Renal pelvis (tissue), 4 donors: Measurements from ENCODE around the gene LRRC8D. TPM values are rescaled to one million over a fixed set of nuclear protein-coding genes. Genes with fewer than 3 reads are reported as not detected.

ENCODE experiments used
- DNase-seq: peaks from one replicate; pipeline ENCODE4 v3.0.0-alpha.2; 2013
- polyA plus RNA-seq, 3 donors: library from polyadenylated mRNA; unstranded; fragments of 120-200 nt; gene quantifications; one replicate each; pipeline ENCODE4 v1.2.1, GENCODE V29; 2013; ENCODE audit not compliant: insufficient read length in 3 of 3

Gene LRRC8D
- polyA plus RNA-seq, 3 donors: 33.8 to 41.8 (median 34.1) TPM

DNA sequence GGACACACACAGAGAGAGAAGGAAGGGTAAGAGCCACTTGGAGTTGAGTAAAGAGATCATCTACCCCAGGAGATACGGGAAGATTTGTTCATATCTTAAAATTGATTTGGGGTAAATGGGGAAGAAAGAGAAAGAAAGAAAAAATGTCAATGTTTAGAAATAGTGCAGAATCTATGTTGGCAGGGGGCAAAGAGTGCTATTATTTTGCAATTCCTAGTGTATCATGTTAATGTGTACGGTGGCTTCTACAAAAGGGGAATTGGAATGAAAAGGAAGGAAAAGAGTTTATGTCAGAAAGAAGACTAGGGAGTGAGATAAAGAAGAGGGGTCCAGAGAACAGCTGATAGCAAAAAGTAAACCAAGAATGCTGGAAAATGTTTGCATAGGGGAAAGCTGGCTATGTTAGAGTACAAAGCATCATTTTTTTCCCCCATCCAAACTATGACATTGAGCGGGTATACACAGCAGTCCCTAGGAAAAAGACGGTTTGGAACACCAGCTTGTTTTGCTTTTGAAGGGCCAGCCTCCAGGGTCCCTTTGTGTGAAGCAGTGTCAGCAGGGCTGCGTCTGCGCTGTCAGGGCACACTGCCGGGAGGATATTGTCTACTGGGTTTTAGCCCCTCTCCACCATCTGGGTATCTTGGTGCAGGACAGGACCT lies 10.8 kb downstream of the LRRC8D start:
- DNase-seq: no peak

GRCh38 chr1:89832496-89833127 lies 11.8 kb downstream of the LRRC8D start:
- DNase-seq: no peak

DNA sequence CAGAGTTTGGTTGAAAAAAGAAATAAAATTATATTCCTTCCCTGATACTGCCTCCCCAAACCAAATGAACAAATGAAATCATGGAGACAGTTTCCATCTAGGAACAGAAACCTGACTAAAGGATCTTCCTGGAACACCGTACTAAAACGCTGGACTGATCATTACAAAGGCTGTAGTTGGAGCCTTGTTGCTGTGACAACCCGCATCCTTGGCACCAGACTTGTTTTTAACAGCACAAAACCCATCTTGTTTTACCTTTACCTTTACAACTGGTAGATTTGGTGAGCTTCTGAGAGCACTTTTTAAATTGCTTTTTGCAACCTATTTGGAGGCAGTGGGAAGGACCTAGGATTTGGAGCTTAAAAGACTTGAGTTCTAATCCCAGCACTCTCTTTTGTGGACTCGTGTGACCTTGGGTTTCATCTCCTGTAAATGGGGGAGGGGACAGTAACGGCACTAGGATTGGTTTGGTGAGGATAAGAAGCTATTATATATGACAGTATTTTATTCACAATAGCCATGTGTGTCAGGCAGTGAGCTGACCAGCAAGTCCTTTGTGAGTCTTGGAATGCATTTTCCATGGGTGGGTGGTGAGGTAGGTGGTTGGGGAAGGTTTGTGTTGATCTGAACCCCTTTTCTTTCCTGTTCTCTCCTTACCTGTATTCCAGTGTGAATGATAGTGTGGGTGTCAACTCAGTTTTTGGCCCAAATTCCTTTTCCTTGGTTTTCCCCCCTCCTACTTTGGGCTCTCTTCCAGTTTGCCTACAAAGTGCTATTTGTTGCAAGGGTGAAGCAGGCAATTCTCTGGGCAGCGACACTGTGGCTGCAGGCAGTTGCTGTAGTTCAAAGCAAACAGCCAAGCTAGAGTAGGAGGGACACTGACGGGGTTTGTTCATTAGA lies 12.6 kb downstream of the LRRC8D start:
- no peak for DNase-seq

DNA sequence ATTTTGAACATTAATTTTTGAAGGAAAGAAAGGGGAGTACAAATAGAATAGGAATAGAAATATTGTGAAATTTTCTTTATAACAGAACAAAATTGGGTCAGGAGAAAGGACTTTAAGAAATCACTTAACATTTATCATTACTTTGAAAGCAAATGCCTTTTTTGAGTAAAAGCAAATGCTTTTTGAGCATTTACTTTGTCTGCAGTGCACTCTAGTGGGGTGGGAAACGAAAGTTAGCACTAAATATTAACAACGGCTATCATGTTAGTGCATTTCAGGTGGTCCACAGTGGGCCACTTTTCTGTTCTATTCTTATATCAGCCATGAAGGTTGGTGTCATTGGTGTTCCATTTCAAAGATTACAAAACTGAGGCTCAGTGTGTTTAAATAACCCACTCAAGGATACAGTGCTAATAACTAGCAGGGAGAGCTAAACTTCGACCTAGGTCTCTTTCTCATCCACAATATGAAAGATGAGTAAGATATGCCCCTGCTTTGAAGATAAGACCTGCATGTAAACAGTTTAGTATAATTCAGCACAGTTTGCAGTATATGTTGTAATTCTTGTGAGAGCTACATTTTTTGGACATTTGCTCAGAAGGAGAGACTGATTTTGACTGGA lies 13.4 kb downstream of the LRRC8D start:
- no peak for DNase-seq

GRCh38 chr1:89836252-89837035 lies 15.6 kb downstream of the LRRC8D start:
- no peak for DNase-seq

DNA sequence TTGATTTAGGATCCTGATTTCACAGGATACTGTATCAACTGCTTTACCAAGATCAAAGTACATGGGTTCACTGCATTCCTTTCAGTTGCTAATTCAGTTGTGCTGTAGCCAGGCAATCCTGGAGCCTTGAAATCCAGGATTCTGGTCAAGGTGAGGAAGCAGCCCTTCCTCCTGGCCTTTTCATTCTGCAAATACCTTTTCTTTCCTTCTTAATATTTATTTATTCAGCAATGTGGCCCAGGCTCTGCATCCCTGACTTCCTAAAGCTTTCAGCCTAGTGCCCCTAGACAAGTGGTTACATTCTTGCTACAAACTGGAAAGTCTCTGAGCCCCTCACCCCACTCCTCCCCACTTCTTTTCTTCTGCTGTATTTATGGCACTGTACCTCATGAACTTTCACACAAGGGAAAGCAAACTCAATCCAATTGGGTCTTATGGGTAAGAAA lies 16.2 kb downstream of the LRRC8D start:
- peak; percentile 76 for DNase-seq

- no peak for DNase-seq
These were observed 16.7 kb downstream of the LRRC8D start for GRCh38 chr1:89837510-89837909.

DNA sequence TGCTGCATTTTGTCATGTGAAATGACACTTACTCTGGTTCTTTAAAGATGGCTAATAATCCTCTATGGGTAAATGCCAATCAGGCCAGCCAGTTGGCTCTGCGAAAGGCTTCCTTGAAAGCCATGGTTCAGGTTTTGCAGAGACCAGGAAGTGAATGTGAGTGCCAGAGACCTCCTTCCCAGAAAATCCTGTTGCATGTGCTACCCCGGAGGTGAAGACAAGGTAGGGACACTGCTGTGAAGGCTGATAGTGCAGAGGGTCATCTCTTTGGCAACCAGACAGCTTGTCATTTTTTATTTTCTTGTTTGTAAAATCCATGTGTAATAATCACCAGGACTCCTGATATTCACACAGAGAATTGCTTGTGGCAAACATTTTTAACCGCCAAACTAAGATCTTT lies 18.7 kb downstream of the LRRC8D start:
- no peak for DNase-seq

DNA sequence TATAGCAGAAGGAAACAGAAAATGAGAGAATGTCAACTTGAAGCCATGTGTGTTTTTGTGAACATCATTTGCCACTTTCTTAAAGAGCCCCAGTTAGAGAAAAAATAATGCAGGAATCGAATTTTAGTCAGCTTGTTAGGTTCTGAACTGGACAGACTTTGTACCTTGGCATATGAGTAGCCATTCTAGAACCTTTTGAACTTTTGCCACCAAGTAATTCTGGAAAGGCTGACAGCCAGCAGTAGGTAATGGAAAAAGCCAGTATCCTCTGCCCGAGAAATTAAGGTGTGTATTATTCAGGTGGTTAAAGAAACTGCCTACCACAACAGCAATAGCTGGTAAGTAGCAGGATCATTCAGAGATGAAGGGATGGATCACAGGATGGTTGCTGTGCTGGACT lies 20.7 kb downstream of the LRRC8D start:
- DNase-seq: no peak

DNA sequence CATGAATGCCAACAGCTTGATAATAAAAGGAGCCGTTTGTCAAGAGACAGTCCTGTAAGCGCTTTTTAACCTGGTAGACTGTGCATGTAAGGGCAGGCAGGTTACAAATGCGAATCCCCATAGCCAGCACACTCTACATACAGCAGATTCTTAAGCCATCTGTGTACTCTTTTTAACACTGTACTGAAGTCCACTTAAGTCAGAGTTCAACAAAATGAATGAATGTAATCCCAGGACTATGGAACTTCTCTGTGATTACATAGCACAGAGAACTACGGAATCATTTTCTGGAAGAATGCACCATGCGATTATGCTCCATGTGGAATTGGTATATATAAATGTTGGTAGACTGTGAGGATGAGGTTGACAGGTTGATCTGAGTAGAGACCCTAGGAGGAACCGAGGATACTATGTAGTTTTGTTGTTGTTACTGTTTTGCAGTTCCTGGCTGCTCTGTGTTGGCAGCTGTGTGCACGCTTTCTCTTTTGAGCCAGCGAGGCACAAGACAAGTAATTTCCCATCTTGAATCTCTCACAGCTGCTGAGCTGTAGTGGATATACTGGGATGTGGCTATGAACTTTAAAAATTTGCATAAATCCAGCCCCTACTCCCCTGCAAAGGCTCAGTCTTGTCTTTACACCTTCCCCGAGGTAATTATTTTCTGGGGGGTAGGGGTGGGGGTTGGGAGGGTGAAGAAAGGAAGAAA lies 21.9 kb downstream of the LRRC8D start:
- DNase-seq: no peak

DNA sequence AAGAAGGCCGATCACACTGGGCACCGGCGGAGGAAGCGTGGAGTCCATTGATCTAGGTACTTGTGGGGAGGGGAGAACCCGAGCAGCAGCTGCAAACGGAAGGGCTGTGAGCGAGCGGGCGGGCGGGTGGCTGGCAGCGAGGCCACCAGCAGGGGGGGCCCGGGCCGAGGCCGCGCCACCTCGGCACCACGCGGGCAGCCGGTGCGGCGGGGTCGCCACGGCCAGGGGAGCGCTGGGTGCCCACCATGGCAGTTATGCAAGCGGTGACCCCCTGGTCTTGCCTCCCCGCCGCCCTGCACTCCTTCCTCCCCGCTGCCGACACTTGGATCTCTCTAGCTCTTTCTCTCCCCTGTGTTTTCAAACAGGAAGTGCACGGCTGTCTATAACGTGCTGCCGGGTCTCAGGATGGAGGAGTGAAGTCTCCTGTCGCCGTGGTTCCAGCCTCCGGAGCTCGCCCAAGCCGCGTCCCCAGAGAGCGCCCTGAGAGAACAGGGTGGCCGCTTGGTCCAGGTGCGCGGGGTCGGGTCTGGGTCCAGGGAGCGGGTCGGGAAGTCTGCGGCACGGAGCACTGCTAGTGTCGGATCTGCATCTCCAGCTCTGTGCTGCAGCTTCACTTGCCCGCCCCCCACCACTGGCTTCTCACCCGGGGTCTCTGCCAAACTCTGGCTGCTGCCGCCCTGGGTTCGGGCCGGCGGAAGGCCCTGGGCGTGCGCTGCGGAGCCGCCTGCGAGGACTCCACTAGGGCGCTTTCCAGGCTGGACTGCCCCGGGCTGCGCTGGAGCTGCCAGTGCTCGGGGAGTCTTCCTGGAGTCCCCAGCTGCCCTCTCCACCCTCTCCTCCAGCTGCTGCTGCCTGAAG lies 22.7 kb downstream of the LRRC8D start:
- DNase-seq: peak; percentile 54

DNA sequence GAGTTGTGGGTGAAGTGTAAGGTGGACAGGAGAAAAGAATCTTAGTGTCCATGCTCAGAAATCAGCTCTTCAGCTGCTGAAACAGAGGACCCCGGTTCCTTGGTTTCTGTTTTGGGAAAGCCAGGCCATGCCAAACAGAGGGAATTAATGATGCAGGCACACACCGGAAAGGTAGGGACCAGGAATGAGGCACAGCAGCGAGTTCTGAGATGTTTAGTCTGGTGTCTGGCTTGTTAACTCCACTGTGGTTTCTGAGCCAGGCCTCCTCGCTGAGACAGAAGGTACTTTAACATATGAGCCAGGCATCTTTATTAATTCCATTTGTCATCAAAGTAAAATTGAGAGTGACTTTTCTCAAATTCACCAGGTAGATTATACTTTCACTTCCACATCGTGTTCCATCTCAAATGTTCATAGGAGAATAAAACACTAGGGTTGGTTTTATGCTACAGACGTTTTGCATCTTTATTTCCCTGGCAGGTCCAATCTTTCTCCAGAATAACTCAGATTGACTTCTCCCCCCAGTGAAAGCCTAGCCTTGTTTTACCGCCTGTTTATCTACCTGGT lies 23.5 kb downstream of the LRRC8D start:
- DNase-seq: no peak

- DNase-seq: no peak
These were observed 24.0 kb downstream of the LRRC8D start for GRCh38 chr1:89844860-89845259.

DNA sequence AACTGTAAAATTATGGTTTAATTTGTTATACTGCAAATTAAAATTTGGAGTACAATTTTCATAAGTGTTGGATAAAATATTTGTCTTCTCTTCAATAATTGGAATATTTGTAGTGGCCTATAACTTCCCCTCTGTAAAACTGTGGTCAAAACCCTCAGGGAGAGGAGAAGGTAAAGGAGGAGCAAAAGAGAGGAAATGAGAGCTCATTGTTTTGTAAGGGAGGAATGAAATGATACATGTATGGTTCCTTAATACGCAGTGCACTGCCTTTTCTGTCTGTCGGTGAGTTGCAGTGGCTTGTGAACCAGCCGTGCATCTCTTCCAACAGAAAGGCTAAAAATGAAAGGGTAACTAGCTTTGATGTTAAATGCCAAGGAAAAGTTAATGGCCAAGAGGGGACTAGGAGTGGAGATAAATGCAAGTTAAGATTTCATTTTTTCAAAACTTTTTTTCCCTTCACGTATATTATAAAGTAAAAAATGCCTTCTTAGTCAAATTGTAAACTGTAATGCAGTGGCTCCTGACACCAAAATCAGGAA lies 26.4 kb downstream of the LRRC8D start:
- DNase-seq: no peak

DNA sequence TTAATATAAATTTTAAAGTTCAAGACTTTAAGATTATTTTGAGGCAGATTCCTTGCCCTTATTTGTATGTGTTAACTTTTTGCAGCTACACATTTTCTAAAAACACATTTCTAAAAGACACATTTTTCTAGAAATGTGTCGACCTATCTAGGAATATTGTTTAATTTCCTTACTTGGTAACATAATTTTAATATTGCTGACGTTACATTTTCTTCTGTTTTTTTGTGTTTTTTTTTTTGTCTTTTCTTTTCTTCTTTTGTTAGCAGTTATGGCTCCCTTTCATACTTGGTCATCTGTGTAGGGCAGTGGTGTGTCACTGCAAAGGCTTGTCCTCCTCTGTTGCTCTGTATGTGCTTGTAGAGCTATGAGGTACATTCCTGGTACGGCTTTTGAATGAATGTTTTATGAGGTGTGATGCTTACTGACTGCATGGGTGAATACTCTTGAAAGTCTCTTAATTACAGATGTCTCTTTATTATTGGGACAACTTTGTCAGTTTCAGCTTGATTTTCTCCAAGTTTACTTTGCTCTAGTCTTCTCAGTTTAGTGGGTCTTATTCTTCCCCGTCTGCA lies 30.1 kb downstream of the LRRC8D start:
- peak; percentile 73 for DNase-seq

GRCh38 chr1:89854140-89854539 lies 33.3 kb downstream of the LRRC8D start:
- no peak for DNase-seq

DNA sequence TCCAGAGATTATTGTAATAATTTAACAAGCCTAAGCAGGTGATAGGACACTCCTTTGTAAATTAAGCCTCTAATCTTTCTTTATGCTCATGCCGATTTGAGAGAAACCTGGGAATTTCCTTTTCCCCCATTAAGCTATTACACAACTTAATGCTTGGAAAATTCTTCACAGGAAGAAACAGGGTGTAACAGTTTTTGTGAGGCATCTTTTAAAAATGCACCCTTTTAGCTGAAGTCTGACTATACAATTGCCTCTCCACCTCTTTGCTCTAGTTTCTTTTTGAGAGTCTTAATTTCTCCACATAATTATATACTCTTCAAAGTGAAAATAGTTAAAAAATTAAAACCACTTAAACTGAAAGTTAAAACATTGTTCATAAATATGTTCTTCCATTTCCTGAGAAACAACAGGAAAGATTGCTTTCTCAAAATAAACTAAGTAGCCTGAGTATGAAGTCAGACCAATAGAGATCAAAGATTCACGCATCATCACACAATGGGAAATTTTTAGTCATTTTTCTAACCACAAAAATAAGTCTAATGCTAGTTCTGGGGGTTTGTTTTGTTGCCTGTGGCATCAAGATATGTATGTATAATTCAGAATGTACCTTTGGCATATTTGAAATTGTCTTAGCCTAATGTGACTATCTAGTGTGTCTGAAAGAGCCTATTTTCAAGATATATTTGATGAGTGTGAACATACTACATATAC lies 34.7 kb downstream of the LRRC8D start:
- DNase-seq: no peak

DNA sequence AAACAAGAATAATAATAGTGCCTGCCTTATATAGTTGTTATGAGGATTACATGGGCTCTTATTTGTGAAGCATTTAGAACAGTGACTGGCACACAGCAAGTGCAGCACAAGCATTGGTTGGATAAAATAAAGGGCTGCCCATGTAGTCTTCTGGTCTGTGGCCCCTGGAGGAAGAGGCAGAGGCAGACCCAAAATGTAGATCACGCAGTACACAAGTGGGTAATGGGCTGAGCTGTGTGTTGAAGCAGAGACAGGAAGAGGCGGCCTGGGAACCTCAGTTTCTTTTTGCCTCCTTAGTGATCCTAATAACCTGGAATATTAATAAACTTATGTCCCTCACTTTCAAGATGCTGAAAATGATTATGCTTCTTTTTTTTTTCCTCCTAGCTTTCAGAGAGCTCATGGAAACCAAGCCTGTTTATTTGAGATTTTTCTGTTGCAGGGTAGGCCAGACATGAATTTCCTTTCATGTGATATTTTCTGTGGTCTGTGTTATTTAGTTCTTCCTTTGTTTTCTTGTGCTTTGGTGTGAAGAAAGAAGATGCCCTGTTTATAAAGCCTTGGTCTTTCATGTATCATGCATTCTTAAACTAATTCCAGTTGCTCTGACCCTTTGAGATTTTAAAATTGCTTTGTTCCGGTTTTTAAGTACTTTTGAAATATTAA lies 42.5 kb downstream of the LRRC8D start:
- no peak for DNase-seq
